HG02571 (cell line): ENCODE results near the gene GNB1L.
"Not testable (repeated sequence)": the region's sequence is repeated elsewhere in the genome, so short reads cannot be mapped to it uniquely, and the experiment has no call there.

Experiments
- ATAC-seq: cut with Tn5 transposase; IDR thresholded peaks from one replicate; pipeline ENCODE4 v1.9.1; 2021; ENCODE audit warnings: mild to moderate bottlenecking, moderate library complexity; ENCODE audit not compliant: unreplicated experiment

GNB1L gene

GRCh38 chr22:19889951-19890350, 35.3 kb upstream of the GNB1L start:
- no peak for ATAC-seq

GRCh38 chr22:19888131-19888746, 33.6 kb upstream of the GNB1L start:
- ATAC-seq = no peak

- no peak for ATAC-seq
Observed at GRCh38 chr22:19887256-19887985, 32.7 kb upstream of the GNB1L start.

GRCh38 chr22:19886605-19887255, 32.1 kb upstream of the GNB1L start:
- no peak for ATAC-seq

- ATAC-seq = no peak
Observed at GRCh38 chr22:19885841-19886592, 31.3 kb upstream of the GNB1L start.

- ATAC-seq = no peak
Observed at GRCh38 chr22:19884954-19885751, 30.5 kb upstream of the GNB1L start.

- no peak for ATAC-seq
Observed at GRCh38 chr22:19884161-19884953, 29.7 kb upstream of the GNB1L start.

GRCh38 chr22:19883446-19883845, 28.8 kb upstream of the GNB1L start:
- ATAC-seq = not testable (repeated sequence)

GRCh38 chr22:19882446-19883381, 28.0 kb upstream of the GNB1L start:
- ATAC-seq = no peak

GRCh38 chr22:19880786-19881569, 26.3 kb upstream of the GNB1L start:
- no peak for ATAC-seq

GRCh38 chr22:19879992-19880785, 25.5 kb upstream of the GNB1L start:
- no peak for ATAC-seq

GRCh38 chr22:19879643-19879991, 24.9 kb upstream of the GNB1L start:
- no peak for ATAC-seq

GRCh38 chr22:19879246-19879570, 24.5 kb upstream of the GNB1L start:
- ATAC-seq = no peak

- no peak for ATAC-seq
Observed at GRCh38 chr22:19878461-19879245, 24.0 kb upstream of the GNB1L start.

- ATAC-seq = no peak
Observed at GRCh38 chr22:19877626-19878339, 23.1 kb upstream of the GNB1L start.
